GM18867 (cell line): ENCODE data around the gene AKAP1.

ENCODE experiments used
- ATAC-seq: cut with Tn5 transposase; IDR thresholded peaks from one replicate; pipeline ENCODE4 v1.9.1; 2021; ENCODE audit warnings: mild to moderate bottlenecking, moderate library complexity; ENCODE audit not compliant: unreplicated experiment

AKAP1 gene

DNA sequence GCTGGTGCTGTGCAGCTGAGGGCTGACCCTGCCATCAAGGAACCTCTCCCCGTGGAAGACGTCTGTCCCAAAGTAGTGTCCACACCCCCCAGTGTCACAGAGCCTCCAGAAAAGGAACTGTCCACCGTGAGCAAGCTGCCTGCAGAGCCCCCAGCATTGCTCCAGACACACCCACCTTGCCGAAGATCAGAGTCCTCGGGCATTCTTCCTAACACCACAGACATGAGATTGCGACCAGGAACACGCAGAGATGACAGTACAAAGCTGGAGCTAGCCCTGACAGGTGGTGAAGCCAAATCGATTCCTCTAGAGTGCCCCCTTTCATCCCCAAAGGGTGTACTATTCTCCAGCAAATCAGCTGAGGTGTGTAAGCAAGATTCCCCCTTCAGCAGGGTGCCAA is 20.5 kb downstream of the AKAP1 start:
- ATAC-seq, result no peak

DNA sequence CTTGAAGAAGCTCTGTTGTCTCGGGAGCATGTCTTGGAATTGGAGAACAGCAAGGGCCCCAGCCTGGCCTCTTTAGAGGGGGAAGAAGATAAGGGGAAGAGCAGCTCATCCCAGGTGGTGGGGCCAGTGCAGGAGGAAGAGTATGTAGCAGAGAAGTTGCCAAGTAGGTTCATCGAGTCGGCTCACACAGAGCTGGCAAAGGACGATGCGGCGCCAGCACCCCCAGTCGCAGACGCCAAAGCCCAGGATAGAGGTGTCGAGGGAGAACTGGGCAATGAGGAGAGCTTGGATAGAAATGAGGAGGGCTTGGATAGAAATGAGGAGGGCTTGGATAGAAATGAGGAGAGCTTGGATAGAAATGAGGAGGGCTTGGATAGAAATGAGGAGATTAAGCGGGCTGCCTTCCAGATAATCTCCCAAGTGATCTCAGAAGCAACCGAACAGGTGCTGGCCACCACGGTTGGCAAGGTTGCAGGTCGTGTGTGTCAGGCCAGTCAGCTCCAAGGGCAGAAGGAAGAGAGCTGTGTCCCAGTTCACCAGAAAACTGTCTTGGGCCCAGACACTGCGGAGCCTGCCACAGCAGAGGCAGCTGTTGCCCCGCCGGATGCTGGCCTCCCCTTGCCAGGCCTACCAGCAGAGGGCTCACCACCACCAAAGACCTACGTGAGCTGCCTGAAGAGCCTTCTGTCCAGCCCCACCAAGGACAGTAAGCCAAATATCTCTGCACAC is 21.2 kb downstream of the AKAP1 start:
- no peak for ATAC-seq

DNA sequence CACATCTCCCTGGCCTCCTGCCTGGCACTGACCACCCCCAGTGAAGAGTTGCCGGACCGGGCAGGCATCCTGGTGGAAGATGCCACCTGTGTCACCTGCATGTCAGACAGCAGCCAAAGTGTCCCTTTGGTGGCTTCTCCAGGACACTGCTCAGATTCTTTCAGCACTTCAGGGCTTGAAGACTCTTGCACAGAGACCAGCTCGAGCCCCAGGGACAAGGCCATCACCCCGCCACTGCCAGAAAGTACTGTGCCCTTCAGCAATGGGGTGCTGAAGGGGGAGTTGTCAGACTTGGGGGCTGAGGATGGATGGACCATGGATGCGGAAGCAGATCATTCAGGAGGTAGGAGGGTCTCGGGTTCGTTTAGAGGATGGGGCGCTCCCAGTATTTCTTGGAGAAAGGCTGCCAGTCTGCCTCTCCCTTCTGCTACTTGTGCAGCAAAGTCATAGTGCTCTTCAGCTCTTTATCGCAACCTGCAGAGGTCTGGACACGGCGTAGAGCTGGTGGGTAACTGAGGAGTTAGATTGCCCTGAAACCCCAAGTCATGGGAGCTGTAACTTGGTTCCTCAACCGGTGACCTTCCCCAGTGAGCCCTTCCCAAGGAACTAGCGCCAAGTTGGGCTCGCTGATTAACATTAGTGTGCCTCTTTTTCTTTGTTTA is 21.9 kb downstream of the AKAP1 start:
- ATAC-seq, result no peak

DNA sequence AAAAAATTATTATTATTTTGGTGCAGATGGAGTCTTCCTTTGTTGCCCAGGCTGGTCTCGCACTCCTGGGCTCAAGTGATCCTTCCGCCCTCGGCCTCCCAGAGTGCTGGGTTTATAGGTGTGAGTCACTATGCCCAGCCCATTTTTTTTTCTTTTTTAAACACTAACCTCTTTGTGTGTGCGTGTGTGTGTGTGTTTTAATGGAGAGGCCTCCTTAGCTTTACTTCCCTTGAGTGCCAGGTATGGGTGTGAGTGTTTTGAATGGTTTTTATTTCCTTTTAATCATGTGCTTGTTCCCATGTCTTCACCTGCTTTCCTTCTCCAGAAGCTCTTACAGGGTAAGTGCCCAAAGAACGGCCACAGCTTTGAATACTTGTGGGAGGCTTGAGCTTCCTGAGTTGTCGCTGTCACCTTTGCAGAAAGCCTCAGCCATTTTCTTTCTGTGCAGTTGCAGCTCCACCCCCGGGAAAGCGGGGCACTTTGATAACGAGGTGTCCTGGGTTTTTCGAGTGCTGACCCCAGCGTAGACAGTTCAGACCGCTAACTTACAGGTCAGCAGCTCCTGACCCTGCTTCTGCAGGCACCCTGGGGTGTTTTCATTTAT is 22.6 kb downstream of the AKAP1 start:
- ATAC-seq, result no peak

DNA sequence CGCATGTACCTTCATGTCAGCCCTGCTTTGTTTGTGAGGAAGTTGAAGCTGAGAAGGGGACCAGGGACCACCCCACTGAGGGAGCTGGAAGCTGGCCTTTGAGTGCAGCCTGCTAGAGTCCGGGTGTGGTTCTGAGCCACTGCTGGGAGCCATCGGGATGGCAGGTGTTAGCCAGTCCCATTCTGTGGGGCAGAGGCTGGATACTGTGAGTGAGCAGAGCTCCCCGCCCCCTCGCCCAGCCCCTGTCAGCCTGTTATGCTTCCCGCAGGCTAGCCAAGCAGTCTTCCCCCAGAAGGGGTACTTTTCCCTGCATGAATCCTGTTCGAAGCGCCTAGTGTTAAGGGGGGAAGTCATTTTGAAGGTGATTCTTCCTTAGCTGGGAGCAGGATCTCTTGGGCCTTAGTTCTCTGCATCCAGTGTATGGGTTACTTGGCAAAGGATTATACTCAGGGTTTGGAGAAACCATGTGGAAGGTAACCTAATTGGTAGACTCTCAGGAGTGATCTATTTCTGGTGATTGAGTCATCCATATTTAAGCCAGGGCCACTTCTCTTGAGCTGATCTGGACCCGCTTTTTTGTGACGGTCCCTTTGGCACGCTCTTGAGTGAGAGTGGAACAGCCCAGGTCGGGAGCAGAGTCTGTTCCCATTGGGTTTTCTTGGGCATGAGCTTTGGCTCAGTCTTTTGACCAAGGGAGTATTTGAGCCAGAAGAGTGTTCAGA is 23.8 kb downstream of the AKAP1 start:
- ATAC-seq, result no peak

DNA sequence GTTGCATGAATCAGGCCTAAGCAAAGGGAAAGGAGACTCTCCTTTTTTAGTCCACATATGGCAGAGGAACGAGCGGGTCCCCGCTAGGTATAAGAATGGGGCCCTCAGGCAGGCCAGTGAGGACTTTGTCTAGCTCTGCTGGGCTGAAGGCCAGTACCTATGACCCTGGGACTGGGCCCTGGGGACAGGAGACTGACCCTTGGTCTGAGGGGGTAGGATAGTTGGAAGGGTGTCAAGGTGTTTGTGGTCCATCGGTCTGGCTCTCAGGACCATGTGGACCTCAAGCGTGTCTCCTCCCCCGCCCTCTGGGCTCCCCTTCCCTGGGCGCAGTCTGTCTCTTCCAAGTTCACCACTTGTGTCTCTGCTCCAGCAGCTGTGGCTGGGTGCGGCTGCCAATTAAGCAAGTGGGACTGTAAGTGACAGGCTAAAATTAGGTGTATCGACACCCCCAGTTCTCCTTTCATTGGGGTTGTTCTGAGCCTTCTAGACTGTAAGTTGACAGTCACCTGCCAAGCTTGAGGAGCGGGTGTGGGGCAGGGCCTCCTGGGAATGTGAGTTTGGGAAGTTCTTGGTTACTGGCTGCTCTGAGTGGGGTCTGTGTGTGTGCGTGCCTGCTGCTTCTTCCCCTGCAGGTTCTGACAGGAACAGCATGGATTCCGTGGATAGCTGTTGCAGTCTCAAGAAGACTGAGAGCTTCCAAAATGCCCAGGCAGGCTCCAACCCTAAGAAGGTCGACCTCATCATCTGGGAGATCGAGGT is 24.5 kb downstream of the AKAP1 start:
- ATAC-seq, result no peak

DNA sequence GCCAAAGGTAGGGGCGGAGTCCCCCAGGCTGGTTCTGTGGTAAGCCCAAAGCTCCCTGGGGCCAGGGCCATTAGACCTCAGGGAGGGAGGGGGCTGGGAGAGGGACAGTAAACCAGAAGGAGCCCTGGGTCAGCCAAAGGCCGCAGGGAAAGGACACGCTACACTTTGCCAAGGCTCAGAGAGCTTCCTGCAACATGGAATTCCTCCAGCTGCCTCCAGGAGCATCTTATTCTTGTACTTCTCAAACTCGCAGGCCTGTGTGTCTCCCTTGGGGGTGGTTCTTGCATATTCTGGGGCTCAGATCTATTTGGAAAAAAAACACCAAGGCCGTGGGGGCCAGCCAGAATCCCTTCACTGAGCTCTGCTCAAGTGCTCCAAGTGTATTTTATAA is 25.1 kb downstream of the AKAP1 start:
- ATAC-seq, result no peak

DNA sequence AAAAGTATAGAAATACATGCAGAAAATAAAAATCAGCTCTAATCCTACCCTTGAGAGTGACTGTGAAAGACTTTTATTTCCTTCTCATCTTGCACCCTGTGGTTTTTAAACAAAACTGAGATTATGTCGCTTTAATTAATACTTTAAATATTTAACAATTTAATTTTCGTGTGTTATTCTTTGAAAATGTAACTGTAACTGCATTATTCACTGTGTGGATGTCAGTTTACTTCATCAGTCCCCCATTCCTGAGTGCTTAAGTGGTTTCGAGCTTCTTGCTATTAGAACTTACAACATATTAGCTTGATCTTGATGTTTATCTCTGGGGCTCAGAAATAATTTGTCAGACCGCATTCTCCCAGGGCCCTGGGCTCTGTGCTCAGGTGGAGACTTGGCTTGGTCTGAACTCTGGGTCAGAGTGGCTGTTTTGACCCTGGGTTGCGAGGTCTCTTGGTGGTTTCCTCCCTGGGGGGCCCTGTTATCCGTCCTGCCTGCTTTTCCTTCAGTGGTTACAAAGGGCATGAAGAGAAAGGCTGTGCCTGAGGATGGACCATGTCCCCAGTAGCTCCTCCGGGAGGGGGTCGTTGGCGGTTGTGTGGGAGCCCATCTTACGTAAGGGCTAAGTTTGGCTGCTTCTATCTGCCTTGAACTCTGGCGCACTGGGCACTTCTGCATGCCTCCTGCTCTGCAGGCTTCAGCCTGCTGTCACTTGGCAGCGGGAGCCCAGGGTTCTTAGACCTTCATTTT is 25.7 kb downstream of the AKAP1 start:
- no peak for ATAC-seq

DNA sequence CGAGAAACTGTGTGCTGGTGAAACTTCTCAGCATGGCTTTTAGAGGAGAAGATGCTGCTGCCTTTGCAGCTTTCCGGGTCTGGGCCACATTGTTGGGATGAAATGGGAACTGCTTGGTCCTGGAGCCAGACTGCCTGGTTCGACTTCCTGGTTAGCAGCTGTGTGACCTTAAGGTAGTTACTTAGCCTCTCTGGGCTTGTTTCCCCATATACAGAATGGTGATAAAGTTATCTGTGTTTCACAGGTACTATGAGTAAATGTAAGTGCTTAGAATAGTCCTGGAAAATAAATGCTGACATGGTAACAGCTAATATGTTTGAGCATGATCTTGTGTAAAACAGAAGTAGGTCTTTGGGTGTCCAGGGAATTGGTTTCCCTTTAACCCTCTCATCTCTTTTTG is 26.3 kb downstream of the AKAP1 start:
- ATAC-seq, result no peak

DNA sequence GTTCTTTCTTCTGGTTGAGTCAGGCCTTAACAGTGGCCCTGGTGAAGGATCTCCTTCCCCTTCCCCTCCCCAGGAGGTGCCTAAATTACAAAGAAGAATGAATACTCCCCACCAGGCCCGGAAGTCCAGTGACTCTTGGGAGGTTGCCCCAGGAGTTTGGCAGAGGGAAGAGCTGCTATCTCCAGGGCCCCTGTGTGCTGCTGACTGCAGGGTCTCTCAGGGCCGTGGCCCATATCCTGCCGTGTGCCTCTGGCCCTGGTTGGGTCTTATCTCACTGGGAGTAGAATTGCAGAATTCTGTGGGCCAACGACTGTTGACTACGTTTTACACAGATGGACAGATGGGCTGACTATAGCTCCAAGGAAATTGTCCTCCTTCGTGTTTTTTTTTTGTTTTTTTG is 28.0 kb downstream of the AKAP1 start:
- no peak for ATAC-seq

DNA sequence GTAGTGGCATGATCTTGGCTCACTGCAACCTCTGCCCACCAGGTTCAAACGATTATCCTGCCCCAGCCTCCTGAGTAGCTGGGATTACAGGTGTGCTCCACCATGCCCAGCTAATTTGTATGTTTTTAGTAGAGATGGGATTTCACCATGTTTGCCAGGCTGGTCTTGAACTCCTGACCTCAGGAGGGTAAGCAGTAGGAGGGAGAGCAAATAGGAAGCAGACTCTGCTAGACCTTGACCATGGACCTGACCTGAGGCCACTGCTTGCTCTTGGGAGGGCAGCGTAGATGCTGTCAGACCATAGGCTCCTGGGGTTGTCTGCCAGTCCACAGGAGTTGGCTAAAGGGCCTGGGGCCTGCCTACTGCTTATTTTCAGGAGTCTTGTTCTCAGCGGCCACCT is 28.6 kb downstream of the AKAP1 start:
- ATAC-seq, result no peak

DNA sequence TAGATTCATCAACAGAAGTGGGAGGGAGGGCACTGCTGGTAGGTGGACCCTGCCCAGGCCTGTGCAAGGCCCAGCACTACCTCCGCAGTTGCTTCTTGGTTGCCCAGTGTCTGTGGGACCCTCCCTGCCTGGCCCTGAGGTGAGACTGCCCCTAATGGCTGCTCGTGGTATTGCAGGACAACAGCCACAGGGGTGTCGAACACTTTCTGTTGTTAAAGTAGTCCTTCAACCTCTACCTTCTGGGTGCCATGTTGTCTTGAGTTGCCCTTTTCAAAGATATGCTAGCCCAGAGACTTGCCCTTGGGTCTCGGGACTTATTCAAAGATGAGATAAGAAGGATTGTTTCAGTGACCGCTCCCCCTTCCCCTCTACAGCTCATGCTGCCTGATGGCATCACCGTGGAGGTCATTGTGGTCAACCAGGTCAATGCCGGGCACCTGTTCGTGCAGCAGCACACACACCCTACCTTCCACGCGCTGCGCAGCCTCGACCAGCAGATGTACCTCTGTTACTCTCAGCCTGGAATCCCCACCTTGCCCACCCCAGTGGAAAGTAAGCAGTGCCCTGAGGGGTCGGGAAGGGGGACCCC is 29.1 kb downstream of the AKAP1 start:
- no peak for ATAC-seq

DNA sequence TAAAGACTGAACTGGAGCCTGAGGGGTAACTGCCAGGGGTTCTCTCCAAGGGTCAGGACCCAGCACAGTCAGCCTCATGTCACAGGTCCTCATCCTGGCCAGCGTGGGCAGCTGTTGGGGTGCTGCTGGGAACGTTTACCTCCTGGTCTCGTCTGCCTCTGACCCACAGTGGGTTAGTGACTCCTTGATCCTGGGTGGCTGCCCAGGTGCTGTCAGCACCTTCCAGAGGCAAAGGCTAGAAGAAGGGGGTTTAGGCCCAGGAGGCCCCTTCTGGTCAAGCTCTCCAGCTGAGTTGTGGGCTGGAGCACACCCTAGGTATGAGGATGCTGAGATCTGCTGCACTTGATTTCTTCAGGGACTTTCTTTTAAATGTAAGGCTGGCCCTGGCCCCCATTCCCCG is 30.3 kb downstream of the AKAP1 start:
- no peak for ATAC-seq

DNA sequence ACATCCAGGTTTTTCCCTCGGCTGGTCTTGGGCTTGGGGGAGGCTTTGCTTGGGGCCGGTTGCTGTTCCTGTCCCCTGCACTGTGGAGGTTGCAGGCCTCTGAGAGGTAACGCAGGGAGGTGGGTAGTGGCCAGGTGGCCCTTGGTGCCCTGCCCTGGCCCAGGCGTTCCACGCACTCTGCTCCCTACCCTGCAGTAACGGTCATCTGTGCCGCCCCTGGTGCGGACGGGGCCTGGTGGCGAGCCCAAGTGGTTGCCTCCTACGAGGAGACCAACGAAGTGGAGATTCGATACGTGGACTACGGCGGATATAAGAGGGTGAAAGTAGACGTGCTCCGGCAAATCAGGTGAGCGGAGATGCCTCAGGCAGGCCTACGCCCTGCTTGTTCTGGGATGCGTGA is 30.9 kb downstream of the AKAP1 start:
- no peak for ATAC-seq

DNA sequence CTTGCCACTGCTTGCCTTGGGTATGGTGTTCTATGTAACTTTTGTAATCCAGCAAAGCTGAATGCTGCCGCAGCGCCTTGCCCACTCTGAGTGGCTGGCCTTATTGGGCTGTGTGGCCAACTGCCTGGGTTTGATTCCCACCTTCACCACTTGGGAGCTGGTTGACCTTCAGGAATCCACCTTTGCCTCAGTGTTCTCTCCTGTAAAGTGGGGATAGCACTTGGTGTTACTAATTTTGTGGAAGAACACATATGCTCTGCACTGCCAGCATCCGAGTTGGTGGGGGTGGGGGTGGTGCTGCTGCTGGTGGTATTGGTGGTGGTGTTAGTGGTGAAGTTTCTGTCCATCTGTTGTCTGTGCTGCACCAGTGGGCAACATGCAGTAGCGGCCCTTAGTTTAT is 32.8 kb downstream of the AKAP1 start:
- ATAC-seq, result no peak

DNA sequence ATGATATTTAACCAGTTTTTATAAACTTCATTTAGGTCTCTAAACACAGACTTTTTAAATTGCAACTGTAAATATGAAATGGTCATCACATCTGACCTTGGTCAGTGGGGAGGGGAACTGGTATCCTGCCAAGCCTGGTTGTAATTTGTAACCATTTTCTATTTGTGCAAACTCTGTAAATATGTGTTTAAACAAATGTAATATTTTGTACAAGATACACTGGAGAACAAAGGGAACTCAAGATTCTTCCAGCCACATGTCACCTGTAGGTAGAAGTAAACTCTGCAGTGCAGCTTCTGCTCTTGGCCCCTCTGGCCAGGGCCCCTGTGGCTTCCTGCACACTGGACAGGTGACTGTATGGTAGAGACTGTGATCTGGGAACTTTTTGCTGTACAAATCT is 35.8 kb downstream of the AKAP1 start:
- no peak for ATAC-seq

DNA sequence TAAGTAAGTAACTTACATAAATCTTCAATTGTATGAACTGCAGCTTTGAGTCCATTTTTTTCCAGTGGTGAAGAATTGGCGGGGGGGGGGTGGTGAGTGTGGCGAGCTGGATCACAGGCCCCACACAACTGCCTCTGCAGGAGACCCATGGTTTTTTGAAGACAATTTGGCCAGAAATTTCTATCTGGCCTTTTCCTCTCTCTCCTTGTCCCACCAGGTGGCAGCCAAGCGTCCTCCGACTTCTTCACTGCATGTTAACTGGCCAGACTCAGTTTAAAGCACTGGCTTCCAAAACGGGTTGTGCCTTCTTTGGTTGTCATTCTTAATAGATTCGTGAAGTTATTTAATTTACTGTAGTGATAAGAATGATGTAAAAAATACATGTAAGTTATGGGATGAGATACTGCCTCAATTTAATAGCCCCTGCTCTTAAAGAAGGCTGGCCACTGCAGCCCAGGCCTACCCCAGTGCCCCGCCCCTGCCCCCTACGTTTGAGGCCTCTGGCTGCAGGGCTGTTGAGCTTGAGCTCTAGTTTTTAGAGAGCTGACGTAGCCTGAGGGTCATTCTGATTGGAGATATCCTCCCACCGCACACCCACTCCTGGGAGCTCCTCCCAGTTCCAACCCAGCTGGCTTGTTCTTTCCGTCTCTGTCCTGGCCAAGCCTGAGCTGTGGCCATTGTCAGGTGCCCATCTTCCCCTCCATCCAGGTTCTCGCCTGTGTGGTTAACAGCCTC is 36.4 kb downstream of the AKAP1 start:
- no peak for ATAC-seq

DNA sequence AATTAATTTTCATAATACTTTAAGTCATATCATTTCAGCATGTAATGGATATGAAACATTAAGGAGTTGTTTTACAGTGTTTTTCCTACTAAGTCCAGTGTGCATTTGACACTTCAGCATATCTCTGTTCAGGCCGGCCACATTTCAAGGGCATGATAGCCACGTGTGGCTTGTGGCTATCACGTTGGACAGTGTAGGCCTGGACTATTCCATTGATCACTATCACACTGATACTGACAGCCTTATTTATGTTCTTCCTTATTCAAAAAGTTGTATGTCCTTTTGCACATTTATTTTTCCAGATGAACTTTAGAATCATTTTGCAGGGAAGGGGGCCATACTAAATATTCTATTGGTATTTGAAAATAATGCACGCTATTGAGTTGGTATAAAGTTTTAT is 39.0 kb downstream of the AKAP1 start:
- no peak for ATAC-seq

DNA sequence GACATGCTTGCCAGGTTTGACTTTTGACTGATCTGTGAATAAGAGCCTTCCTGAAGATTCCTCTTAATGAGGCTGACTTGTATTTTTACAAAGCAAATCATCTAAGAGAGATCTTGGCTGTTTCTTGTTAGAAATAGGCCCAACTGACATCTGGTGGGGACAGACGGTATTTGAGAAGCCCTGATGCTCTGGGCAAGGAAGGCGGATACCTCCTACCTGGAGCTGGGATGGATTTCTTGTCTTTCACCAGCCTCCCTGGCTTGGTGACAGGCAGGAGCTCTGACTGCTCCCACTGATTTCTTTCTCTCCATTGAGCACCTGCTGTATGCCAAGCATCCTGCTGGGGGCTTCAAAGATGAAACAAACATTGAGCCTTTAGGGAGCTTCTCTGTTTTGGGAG is 40.4 kb downstream of the AKAP1 start:
- ATAC-seq, result no peak
